Ascending aorta (tissue), 2 donors: ENCODE results near the gene DISP2. TPM values are rescaled to one million over a fixed set of nuclear protein-coding genes. Genes with fewer than 3 reads are reported as not detected.

Source experiments
- DNase-seq, 2 donors: peaks; one replicate each; pipeline ENCODE4 v3.0.0-alpha.2; 2019; ENCODE audit warnings: low spot score in 2 of 2
- H3K27ac ChIP-seq, 2 donors: fragments of 200-600 bp; sonication (generic); one replicate each; pipeline ENCODE4 v1.5.1; 2016 to 2017; ENCODE audit warnings: mild to moderate bottlenecking in 1 of 2
- H3K27me3 ChIP-seq: fragments of 200-600 bp; sonication (generic); one replicate; pipeline ENCODE4 v1.5.1; 2017
- H3K36me3 ChIP-seq, 2 donors: fragments of 200-600 bp; sonication (generic); one replicate each; pipeline ENCODE4 v1.5.1; 2016
- H3K4me1 ChIP-seq, 2 donors: fragments of 200-600 bp; sonication (generic); one replicate each; pipeline ENCODE4 v1.5.1; 2016 to 2017; ENCODE audit warnings: mild to moderate bottlenecking in 1 of 2
- H3K4me3 ChIP-seq, 2 donors: fragments of 200-600 bp; sonication (generic); one replicate each; pipeline ENCODE4 v1.5.1; 2016 to 2017; ENCODE audit warnings: mild to moderate bottlenecking in 1 of 2
- H3K9me3 ChIP-seq, 2 donors: fragments of 200-600 bp; sonication (generic); one replicate each; pipeline ENCODE4 v1.5.1; 2016
- CTCF ChIP-seq, 3 experiments: fragments of 200-600 bp in 2 of 3; fragments of 450-650 bp in 1 of 3; sonication (generic) in 2 of 3; IDR thresholded peaks; one replicate each; pipeline ENCODE4 v1.5.1; 2016 to 2019; ENCODE audit warnings: antibody characterized with exemption in 3 of 3, mild to moderate bottlenecking in 1 of 3, moderate library complexity in 1 of 3
- intact Hi-C: fragments of 100-400 bp; cut with DNase I; formaldehyde crosslinking; loops from one replicate; pipeline ENCODE4 v1.15.1; 2023
- total RNA-seq: library from RNA; depleted of rRNA; stranded (reverse); fragments of >200 nt; gene quantifications from one replicate; pipeline ENCODE4 v1.1.0, GENCODE V29; 2016

DISP2 gene
- total RNA-seq, 1 donor from 2014 or later: 0.32 TPM

GRCh38 chr15:40407330-40407990, 49.4 kb downstream of the DISP2 start:
- Histone ChIP-seq H3K4me3 (no peak overlapping the region), H3K27me3 (no peaks in the 10 kb centered on the region), H3K27ac (no peak overlapping the region), H3K36me3 (peaks cover 12 to 26% of the 10 kb centered on the region in 2 donors), H3K9me3 (no peaks in the 10 kb centered on the region), H3K4me1 (peaks cover 15 to 17% of the 10 kb centered on the region in 2 donors)
- no peak for DNase-seq
- intact Hi-C loops: loop anchor here (2.0 to 10.0 kb wide), 4 partner anchors 33 to 303 kb away; partner anchors contain the start of genes BAHD1, BMF and CCDC9B
- TF ChIP-seq CTCF (IDR thresholded peaks at IDR 0.05): no peak

GRCh38 chr15:40409366-40409765, 51.3 kb downstream of the DISP2 start:
- no peak overlapping the region for H3K27ac ChIP-seq
- TF ChIP-seq CTCF (IDR thresholded peaks at IDR 0.05): no peak
- peaks cover 15 to 17% of the 10 kb centered on the region in 2 donors for H3K4me1 ChIP-seq
- H3K27me3 ChIP-seq: no peaks in the 10 kb centered on the region
- peaks cover 26 to 44% of the 10 kb centered on the region in 2 donors for H3K36me3 ChIP-seq
- H3K9me3 ChIP-seq: no peaks in the 10 kb centered on the region
- DNase-seq: no peak
- H3K4me3 ChIP-seq: no peak overlapping the region
- intact Hi-C loops: loop anchor here (5.0 to 10.0 kb wide), 3 partner anchors 42 to 305 kb away; partner anchors contain the start of genes BMF and CCDC9B

- Histone ChIP-seq H3K36me3 (peaks cover 37 to 55% of the 10 kb centered on the region in 2 donors), H3K27me3 (no peaks in the 10 kb centered on the region), H3K4me1 (peaks cover 8 to 10% of the 10 kb centered on the region in 2 donors), H3K27ac (no peak overlapping the region), H3K9me3 (no peaks in the 10 kb centered on the region), H3K4me3 (no peak overlapping the region)
- no peak for DNase-seq
- intact Hi-C loops: no loop called here
- no peak for TF ChIP-seq CTCF (IDR thresholded peaks at IDR 0.05)
These were observed 52.5 kb downstream of the DISP2 start for GRCh38 chr15:40410476-40410875.

GRCh38 chr15:40412095-40412759, 54.2 kb downstream of the DISP2 start:
- DNase-seq: no peak
- intact Hi-C loops: no loop called here
- H3K4me3 ChIP-seq: no peak overlapping the region
- no peak for TF ChIP-seq CTCF (IDR thresholded peaks at IDR 0.05)
- no peak overlapping the region for H3K27ac ChIP-seq
- H3K4me1 ChIP-seq: no peaks in the 10 kb centered on the region
- H3K27me3 ChIP-seq: no peaks in the 10 kb centered on the region
- peaks cover 48 to 68% of the 10 kb centered on the region in 2 donors for H3K36me3 ChIP-seq
- H3K9me3 ChIP-seq: no peaks in the 10 kb centered on the region

GRCh38 chr15:40413036-40413435, 55.0 kb downstream of the DISP2 start:
- peaks cover 48 to 71% of the 10 kb centered on the region in 2 donors for H3K36me3 ChIP-seq
- no peak for DNase-seq
- no peak overlapping the region for H3K27ac ChIP-seq
- no peaks in the 10 kb centered on the region for H3K27me3 ChIP-seq
- TF ChIP-seq CTCF (IDR thresholded peaks at IDR 0.05): no peak
- no peak overlapping the region for H3K4me3 ChIP-seq
- intact Hi-C loops: no loop called here
- H3K4me1 ChIP-seq: no peaks in the 10 kb centered on the region
- H3K9me3 ChIP-seq: no peaks in the 10 kb centered on the region
